IMR-90 (cell line): ENCODE measurements around the gene FBN1. TPM values are rescaled to one million over a fixed set of nuclear protein-coding genes. Genes with fewer than 3 reads are reported as not detected.

Source experiments
- ATAC-seq: fragments of 200-7000 bp; cut with Tn5 transposase; 2 replicates; pipeline ENCODE4 v1.9.1; 2020; ENCODE audit warnings: low read depth, mild to moderate bottlenecking, moderate library complexity
- BruUV-seq: library from RNA; stranded (reverse); fragments of 400-500 nt; replicated peaks from 2 replicates; lab custom pipeline; 2021; lab: Mats Ljungman, UMichigan
- CTCF ChIA-PET: fragments of 300-600 bp; formaldehyde crosslinking; extraction: SDS; loops from one replicate; lab custom pipeline; 2021; ENCODE audit warnings: antibody characterized with exemption; lab: Yijun Ruan, JAX
- POLR2A ChIA-PET: fragments of 300-600 bp; sonication (Branson Sonifier 250); formaldehyde crosslinking; loops from one replicate; lab custom pipeline; 2022; ENCODE audit warnings: antibody characterized with exemption; ENCODE audit not compliant: unreplicated experiment; lab: Charles Lee
- DNase-seq: peaks from one replicate; pipeline ENCODE4 v3.0.0; 2013
- H2AFZ ChIP-seq: replicated peaks from 2 replicates; pipeline ENCODE3; 2013; ENCODE audit warnings: low read length, mild to moderate bottlenecking; ENCODE audit not compliant: poor library complexity
- H2AK5ac ChIP-seq: 2 replicates; pipeline ENCODE4 v1.6.1; 2013; ENCODE audit warnings: low read depth, low read length, inconsistent platforms
- H2AK9ac ChIP-seq: replicated peaks from 2 replicates; pipeline ENCODE3; 2013; ENCODE audit warnings: mild to moderate bottlenecking, low read depth, low read length, moderate library complexity; ENCODE audit not compliant: poor library complexity
- H2BK120ac ChIP-seq: 2 replicates; pipeline ENCODE4 v1.6.1; 2013; ENCODE audit warnings: low read depth, low read length, inconsistent platforms
- H2BK15ac ChIP-seq: 3 replicates; pipeline ENCODE4 v1.6.1; 2013; ENCODE audit warnings: low read depth, low read length, inconsistent platforms
- H2BK20ac ChIP-seq: 2 replicates; pipeline ENCODE4 v1.6.1; 2013; ENCODE audit warnings: low read depth, mild to moderate bottlenecking, inconsistent platforms, low read length, moderate library complexity
- H2BK5ac ChIP-seq: 2 replicates; pipeline ENCODE4 v1.6.1; 2013; ENCODE audit warnings: mild to moderate bottlenecking, low read depth, low read length, inconsistent platforms; ENCODE audit not compliant: poor library complexity, severe bottlenecking
- H3K14ac ChIP-seq: replicated peaks from 2 replicates; pipeline ENCODE4 v1.6.1; 2013; ENCODE audit warnings: low read depth, low read length, inconsistent platforms
- H3K18ac ChIP-seq: 2 replicates; pipeline ENCODE4 v1.6.1; 2013; ENCODE audit warnings: low read depth, low read length, control low read depth
- H3K23ac ChIP-seq: 2 replicates; pipeline ENCODE4 v1.6.1; 2013; ENCODE audit warnings: low read depth, low read length, inconsistent platforms
- H3K27ac ChIP-seq: 2 replicates; pipeline ENCODE4 v1.5.1; 2013; ENCODE audit warnings: mild to moderate bottlenecking, control low read depth, low read length; ENCODE audit not compliant: insufficient read depth
- H3K27me3 ChIP-seq: 2 replicates; pipeline ENCODE4 v1.6.1; 2013; ENCODE audit warnings: low read length; ENCODE audit not compliant: control insufficient read depth, insufficient read depth
- H3K36me3 ChIP-seq: 2 replicates; pipeline ENCODE4 v1.6.1; 2013; ENCODE audit warnings: low read length, mixed read lengths; ENCODE audit not compliant: control insufficient read depth, insufficient read depth
- H3K4ac ChIP-seq: 2 replicates; pipeline ENCODE4 v1.6.1; 2013; ENCODE audit warnings: low read depth, low read length, inconsistent platforms
- H3K4me1 ChIP-seq: 2 replicates; pipeline ENCODE4 v1.6.1; 2013; ENCODE audit warnings: low read length, mixed read lengths; ENCODE audit not compliant: control insufficient read depth, insufficient read depth
- H3K4me2 ChIP-seq: 2 replicates; pipeline ENCODE4 v1.6.1; 2013; ENCODE audit warnings: low read depth, mild to moderate bottlenecking, control low read depth, low read length, moderate library complexity
- H3K4me3 ChIP-seq: 2 replicates; pipeline ENCODE4 v1.5.1; 2013; ENCODE audit warnings: low read depth, mild to moderate bottlenecking, control low read depth, low read length, moderate library complexity; ENCODE audit not compliant: insufficient read depth
- H3K56ac ChIP-seq: 2 replicates; pipeline ENCODE4 v1.6.1; 2013; ENCODE audit warnings: low read length, inconsistent platforms; ENCODE audit not compliant: insufficient read depth; ENCODE audit errors: extremely low read depth
- H3K79me1 ChIP-seq, 2 experiments: 2 replicates each; pipeline ENCODE4 v1.6.1; 2013; ENCODE audit warnings: low read length in 2 of 2, inconsistent platforms in 1 of 2, low read depth in 1 of 2
- H3K9ac ChIP-seq: 2 replicates; pipeline ENCODE4 v1.6.1; 2013; ENCODE audit warnings: low read depth, low read length, control low read depth
- H3K9me1 ChIP-seq: 2 replicates; pipeline ENCODE4 v1.6.1; 2013; ENCODE audit warnings: low read length, inconsistent platforms; ENCODE audit not compliant: insufficient read depth
- H3K9me3 ChIP-seq: 2 replicates; pipeline ENCODE4 v1.6.1; 2013; ENCODE audit warnings: low read length; ENCODE audit not compliant: control insufficient read depth, insufficient read depth
- H4K20me1 ChIP-seq: 2 replicates; pipeline ENCODE4 v1.6.1; 2013; ENCODE audit warnings: low read length, inconsistent platforms; ENCODE audit not compliant: insufficient read depth
- H4K5ac ChIP-seq: 2 replicates; pipeline ENCODE4 v1.6.1; 2013; ENCODE audit warnings: mild to moderate bottlenecking, low read depth, low read length, control low read depth
- H4K8ac ChIP-seq, 2 experiments: 2 replicates each; pipeline ENCODE4 v1.6.1; 2013; ENCODE audit warnings: low read depth in 2 of 2, low read length in 2 of 2, control low read depth in 1 of 2, inconsistent platforms in 1 of 2
- H4K91ac ChIP-seq: 2 replicates; pipeline ENCODE4 v1.6.1; 2013; ENCODE audit warnings: low read depth, low read length, inconsistent platforms; ENCODE audit not compliant: insufficient read depth
- BHLHE40 ChIP-seq: fragments of 150-350 bp; IDR thresholded peaks from 2 replicates; pipeline ENCODE4 v1.6.1; 2016; ENCODE audit warnings: mild to moderate bottlenecking, low read depth, low read length
- CEBPB ChIP-seq: IDR thresholded peaks from 2 replicates; pipeline ENCODE4 v1.6.1; 2012; ENCODE audit warnings: low read depth, low read length, improper control_type of control experiment
- CHD1 ChIP-seq: IDR thresholded peaks from 2 replicates; pipeline ENCODE4 v1.6.1; 2012; ENCODE audit warnings: low read depth, low read length, improper control_type of control experiment
- FOS ChIP-seq: fragments of 150-350 bp; IDR thresholded peaks from 2 replicates; pipeline ENCODE4 v1.6.1; 2016; ENCODE audit warnings: low read depth, low read length
- MAFK ChIP-seq: IDR thresholded peaks from 2 replicates; pipeline ENCODE4 v1.6.1; 2012; ENCODE audit warnings: low read depth, low read length, improper control_type of control experiment
- MAZ ChIP-seq: IDR thresholded peaks from 2 replicates; pipeline ENCODE4 v1.6.1; 2012; ENCODE audit warnings: low read depth, mild to moderate bottlenecking, low read length, improper control_type of control experiment, moderate library complexity, borderline replicate concordance
- MXI1 ChIP-seq: IDR thresholded peaks from 2 replicates; pipeline ENCODE4 v1.6.1; 2012; ENCODE audit warnings: low read depth, mild to moderate bottlenecking, low read length, moderate library complexity, borderline replicate concordance
- NFE2L2 ChIP-seq: fragments of 150-350 bp; IDR thresholded peaks from 2 replicates; pipeline ENCODE4 v1.6.1; 2016; ENCODE audit warnings: low read depth, mild to moderate bottlenecking, low read length
- POLR2A ChIP-seq: IDR thresholded peaks from 2 replicates; pipeline ENCODE4 v1.6.1; 2012; ENCODE audit warnings: mild to moderate bottlenecking, low read depth, low read length
- RAD21 ChIP-seq: IDR thresholded peaks from 2 replicates; pipeline ENCODE4 v1.6.1; 2012; ENCODE audit warnings: low read length, improper control_type of control experiment
- RCOR1 ChIP-seq: IDR thresholded peaks from 2 replicates; pipeline ENCODE4 v1.6.1; 2012; ENCODE audit warnings: mild to moderate bottlenecking, low read length, improper control_type of control experiment; ENCODE audit not compliant: insufficient replicate concordance
- RFX5 ChIP-seq: IDR thresholded peaks from 2 replicates; pipeline ENCODE4 v1.8.0; 2012; ENCODE audit warnings: low read depth, mild to moderate bottlenecking, low read length, moderate library complexity
- SMC3 ChIP-seq: fragments of 150-350 bp; IDR thresholded peaks from 2 replicates; pipeline ENCODE4 v1.6.1; 2016; ENCODE audit warnings: low read depth, mild to moderate bottlenecking, antibody characterized with exemption, low read length, moderate library complexity
- USF2 ChIP-seq: fragments of 150-350 bp; IDR thresholded peaks from 2 replicates; pipeline ENCODE4 v1.6.1; 2017; ENCODE audit warnings: mild to moderate bottlenecking, antibody characterized with exemption, low read length, low read depth
- WGBS, 2 experiments: methylation state at CpG; one replicate each; pipeline versions ENCODE4 v1.1.5 to v1.1.7; 2013; ENCODE audit warnings: missing lambda C conversion rate in 2 of 2; ENCODE audit not compliant: insufficient read length in 1 of 2; ENCODE audit errors: extremely low coverage in 2 of 2; 5-methylcytosine and 5-hydroxymethylcytosine counted together
- dilution Hi-C: fragments of 300-500 bp; cut with HindIII; formaldehyde crosslinking; loops from one replicate; pipeline ENCODE4 v1.14.3; 2018; ENCODE audit warnings: low sequenced_read_pairs; ENCODE audit not compliant: unreplicated experiment
- in situ Hi-C: fragments of 300-500 bp; cut with MboI; formaldehyde crosslinking; loops from 3 replicates; pipeline ENCODE4 v1.14.3; 2019; ENCODE audit warnings: low sequenced_read_pairs, inconsistent platforms, mixed read lengths
- intact Hi-C: fragments of 100-400 bp; cut with micrococcal nuclease; formaldehyde crosslinking; loops from 2 replicates; pipeline ENCODE4 v1.10.0; 2022
- polyA plus RNA-seq, 3 experiments: library from polyadenylated mRNA; depleted of rRNA; stranded (reverse); fragments of >200 nt; gene quantifications; 2 replicates each; pipeline ENCODE4 v1.2.3, GENCODE V29; 2012; ENCODE audit warnings: low replicate concordance in 1 of 3
- total RNA-seq: library from RNA; depleted of rRNA; stranded (reverse); fragments of >200 nt; gene quantifications from 2 replicates; pipeline ENCODE4 v1.2.3, GENCODE V29; 2012
- TF ChIP-seq, protein P1 (sequence below): conservative IDR thresholded peaks from 2 replicates; pipeline ENCODE4 v1.5.1; 2012; ENCODE audit warnings: mild to moderate bottlenecking, low read depth, low read length, improper control_type of control experiment
- TF ChIP-seq, protein P2 (sequence below): fragments of 150-350 bp; IDR thresholded peaks from 2 replicates; pipeline ENCODE4 v1.6.1; 2016; ENCODE audit warnings: low read depth, mild to moderate bottlenecking, low read length, moderate library complexity, borderline replicate concordance

The FBN1 gene
- total and polyA plus RNA-seq, 2 of the 4 experiments (the other 2 are of a cell fraction) = 134 to 283 TPM

GRCh38 chr15:48592221-48592731 lies 53.2 kb downstream of the FBN1 start:
- H3K23ac ChIP-seq = no peak overlapping the region
- no peak overlapping the region for H2AFZ ChIP-seq
- peaks cover 4% of the 10 kb centered on the region for H3K9me1 ChIP-seq
- no peak overlapping the region for H3K4me3 ChIP-seq
- intact Hi-C loops (no loop called here), dilution Hi-C loops (no loop called here), in situ Hi-C loops (no loop called here)
- 0 out of 4 replicates have a peak overlapping the region, but pooled peaks of 1 of the 2 experiments have one; percentile 17 for H4K8ac ChIP-seq
- no peak overlapping the region for H3K4ac ChIP-seq
- H3K18ac ChIP-seq = no peak overlapping the region
- DNase-seq (peak; percentile 94), ATAC-seq (peak; percentile 93)
- H3K4me2 ChIP-seq = no peak overlapping the region
- H4K20me1 ChIP-seq = 0 out of 2 replicates have a peak, but pooled peaks cover 5% of the 10 kb centered on the region
- H2AK5ac ChIP-seq = no peak overlapping the region
- no peak overlapping the region for H2BK20ac ChIP-seq
- no peaks in the 10 kb centered on the region for H3K9me3 ChIP-seq
- no peak overlapping the region for H3K14ac ChIP-seq
- peaks cover 5% of the 10 kb centered on the region for H3K4me1 ChIP-seq
- no peak overlapping the region for H2BK5ac ChIP-seq
- no CpG with 5 or more reads among the region's 2 CpGs for WGBS, 2 experiments
- H3K56ac ChIP-seq = no peak overlapping the region
- ChIA-PET POLR2A (no interaction called here), CTCF (no interaction called here)
- H3K36me3 ChIP-seq = peaks cover 21% of the 10 kb centered on the region
- no peak overlapping the region for H2AK9ac ChIP-seq
- no peak overlapping the region for H4K5ac ChIP-seq
- no peak overlapping the region for H3K9ac ChIP-seq
- H3K27me3 ChIP-seq = no peaks in the 10 kb centered on the region
- H4K91ac ChIP-seq = no peak overlapping the region
- no peak overlapping the region for H2BK120ac ChIP-seq
- no peak for TF ChIP-seq MXI1
- peak; percentile 16; the same call in 1 of the 2 replicates for TF ChIP-seq FOS
- TF ChIP-seq NFE2L2 = no peak
- TF ChIP-seq SMC3 = no peak
- TF ChIP-seq, protein P1, sequence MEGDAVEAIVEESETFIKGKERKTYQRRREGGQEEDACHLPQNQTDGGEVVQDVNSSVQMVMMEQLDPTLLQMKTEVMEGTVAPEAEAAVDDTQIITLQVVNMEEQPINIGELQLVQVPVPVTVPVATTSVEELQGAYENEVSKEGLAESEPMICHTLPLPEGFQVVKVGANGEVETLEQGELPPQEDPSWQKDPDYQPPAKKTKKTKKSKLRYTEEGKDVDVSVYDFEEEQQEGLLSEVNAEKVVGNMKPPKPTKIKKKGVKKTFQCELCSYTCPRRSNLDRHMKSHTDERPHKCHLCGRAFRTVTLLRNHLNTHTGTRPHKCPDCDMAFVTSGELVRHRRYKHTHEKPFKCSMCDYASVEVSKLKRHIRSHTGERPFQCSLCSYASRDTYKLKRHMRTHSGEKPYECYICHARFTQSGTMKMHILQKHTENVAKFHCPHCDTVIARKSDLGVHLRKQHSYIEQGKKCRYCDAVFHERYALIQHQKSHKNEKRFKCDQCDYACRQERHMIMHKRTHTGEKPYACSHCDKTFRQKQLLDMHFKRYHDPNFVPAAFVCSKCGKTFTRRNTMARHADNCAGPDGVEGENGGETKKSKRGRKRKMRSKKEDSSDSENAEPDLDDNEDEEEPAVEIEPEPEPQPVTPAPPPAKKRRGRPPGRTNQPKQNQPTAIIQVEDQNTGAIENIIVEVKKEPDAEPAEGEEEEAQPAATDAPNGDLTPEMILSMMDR = no peak
- no peak for TF ChIP-seq USF2
- TF ChIP-seq RCOR1 = no peak
- no peak for TF ChIP-seq RFX5
- TF ChIP-seq BHLHE40 = no peak
- TF ChIP-seq CHD1 = no peak
- TF ChIP-seq MAFK = no peak; the same call in 1 of the 2 replicates
- TF ChIP-seq, protein P2, sequence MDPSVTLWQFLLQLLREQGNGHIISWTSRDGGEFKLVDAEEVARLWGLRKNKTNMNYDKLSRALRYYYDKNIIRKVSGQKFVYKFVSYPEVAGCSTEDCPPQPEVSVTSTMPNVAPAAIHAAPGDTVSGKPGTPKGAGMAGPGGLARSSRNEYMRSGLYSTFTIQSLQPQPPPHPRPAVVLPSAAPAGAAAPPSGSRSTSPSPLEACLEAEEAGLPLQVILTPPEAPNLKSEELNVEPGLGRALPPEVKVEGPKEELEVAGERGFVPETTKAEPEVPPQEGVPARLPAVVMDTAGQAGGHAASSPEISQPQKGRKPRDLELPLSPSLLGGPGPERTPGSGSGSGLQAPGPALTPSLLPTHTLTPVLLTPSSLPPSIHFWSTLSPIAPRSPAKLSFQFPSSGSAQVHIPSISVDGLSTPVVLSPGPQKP = no peak
- peak; percentile 94 for TF ChIP-seq CEBPB
- TF ChIP-seq RAD21 = no peak
- no peak for TF ChIP-seq MAZ
- no peak for TF ChIP-seq POLR2A
- no TSS peak for BruUV-seq
- H3K79me1 ChIP-seq = peaks cover 24 to 58% of the 10 kb centered on the region in 2 experiments
- no peak overlapping the region for H2BK15ac ChIP-seq
- H3K27ac ChIP-seq = no peak overlapping the region
